ENCODE results near the gene ABCF3.

The ABCF3 gene

GRCh38 chr3:184183679-184184078, 2.3 kb upstream of the ABCF3 start:
- peaks cover 16 to 18% of the 10 kb centered on the region in 2 donors for H3K4me1 ChIP-seq (ENCODE audit: control insufficient read depth in 2 of 2, insufficient read depth in 2 of 2, low read length in 2 of 2)
- H3K36me3 ChIP-seq (ENCODE audit: control insufficient read depth in 2 of 2, insufficient read depth in 2 of 2, low read length in 2 of 2): peaks cover 48 to 54% of the 10 kb centered on the region in 2 donors
- no peak overlapping the region for H3K9ac ChIP-seq (ENCODE audit: low read depth in 1 of 2, low read length in 2 of 2)
- no peaks in the 10 kb centered on the region for H3K9me3 ChIP-seq (ENCODE audit: control insufficient read depth in 2 of 2, low read length in 2 of 2)
- no peak overlapping the region for H3K4me3 ChIP-seq (ENCODE audit: low read length in 2 of 2)
- no peak overlapping the region for H3K27ac ChIP-seq (ENCODE audit: low read depth in 2 of 2, low read length in 2 of 2)
- no peaks in the 10 kb centered on the region for H3K27me3 ChIP-seq (ENCODE audit: control insufficient read depth in 2 of 2, insufficient read depth in 2 of 2, low read length in 2 of 2)

GRCh38 chr3:184184546-184185230, 1.3 kb upstream of the ABCF3 start:
- peaks cover 50 to 54% of the 10 kb centered on the region in 2 donors for H3K36me3 ChIP-seq (ENCODE audit: control insufficient read depth in 2 of 2, insufficient read depth in 2 of 2, low read length in 2 of 2)
- H3K27ac ChIP-seq (ENCODE audit: low read depth in 2 of 2, low read length in 2 of 2): no peak overlapping the region
- no peaks in the 10 kb centered on the region for H3K9me3 ChIP-seq (ENCODE audit: control insufficient read depth in 2 of 2, low read length in 2 of 2)
- H3K9ac ChIP-seq (ENCODE audit: low read depth in 1 of 2, low read length in 2 of 2): peak overlapping the region in 1 of 2 donors; percentile 71
- H3K27me3 ChIP-seq (ENCODE audit: control insufficient read depth in 2 of 2, insufficient read depth in 2 of 2, low read length in 2 of 2): no peaks in the 10 kb centered on the region
- H3K4me3 ChIP-seq (ENCODE audit: low read length in 2 of 2): no peak overlapping the region
- H3K4me1 ChIP-seq (ENCODE audit: control insufficient read depth in 2 of 2, insufficient read depth in 2 of 2, low read length in 2 of 2): peaks cover 16 to 18% of the 10 kb centered on the region in 2 donors

- Histone ChIP-seq H3K9me3 (ENCODE audit: control insufficient read depth in 2 of 2, low read length in 2 of 2) (no peaks in the 10 kb centered on the region), H3K27ac (ENCODE audit: low read depth in 2 of 2, low read length in 2 of 2) (peak overlapping the region; percentile 61 to 80), H3K27me3 (ENCODE audit: control insufficient read depth in 2 of 2, insufficient read depth in 2 of 2, low read length in 2 of 2) (no peaks in the 10 kb centered on the region), H3K9ac (ENCODE audit: low read depth in 1 of 2, low read length in 2 of 2) (peak overlapping the region; percentile 91 to 96), H3K4me1 (ENCODE audit: control insufficient read depth in 2 of 2, insufficient read depth in 2 of 2, low read length in 2 of 2) (peaks cover 16 to 18% of the 10 kb centered on the region in 2 donors), H3K36me3 (ENCODE audit: control insufficient read depth in 2 of 2, insufficient read depth in 2 of 2, low read length in 2 of 2) (peaks cover 50 to 54% of the 10 kb centered on the region in 2 donors), H3K4me3 (ENCODE audit: low read length in 2 of 2) (peak overlapping the region; percentile 98 to 99)
Measured at GRCh38 chr3:184185461-184186183, 377 bp upstream of the ABCF3 start.

- no peaks in the 10 kb centered on the region for H3K9me3 ChIP-seq (ENCODE audit: control insufficient read depth in 2 of 2, low read length in 2 of 2)
- peaks cover 43 to 51% of the 10 kb centered on the region in 2 donors for H3K36me3 ChIP-seq (ENCODE audit: control insufficient read depth in 2 of 2, insufficient read depth in 2 of 2, low read length in 2 of 2)
- H3K4me1 ChIP-seq (ENCODE audit: control insufficient read depth in 2 of 2, insufficient read depth in 2 of 2, low read length in 2 of 2): peaks cover 16 to 18% of the 10 kb centered on the region in 2 donors
- H3K27me3 ChIP-seq (ENCODE audit: control insufficient read depth in 2 of 2, insufficient read depth in 2 of 2, low read length in 2 of 2): no peaks in the 10 kb centered on the region
- peak overlapping the region; percentile 91 to 96 for H3K9ac ChIP-seq (ENCODE audit: low read depth in 1 of 2, low read length in 2 of 2)
- H3K27ac ChIP-seq (ENCODE audit: low read depth in 2 of 2, low read length in 2 of 2): no peak overlapping the region
- peak overlapping the region; percentile 98 to 99 for H3K4me3 ChIP-seq (ENCODE audit: low read length in 2 of 2)
Measured at GRCh38 chr3:184186902-184187207, 856 bp downstream of the ABCF3 start.

- H3K36me3 ChIP-seq (ENCODE audit: control insufficient read depth in 2 of 2, insufficient read depth in 2 of 2, low read length in 2 of 2): peaks cover 45 to 49% of the 10 kb centered on the region in 2 donors
- no peak overlapping the region for H3K4me3 ChIP-seq (ENCODE audit: low read length in 2 of 2)
- no peaks in the 10 kb centered on the region for H3K27me3 ChIP-seq (ENCODE audit: control insufficient read depth in 2 of 2, insufficient read depth in 2 of 2, low read length in 2 of 2)
- no peak overlapping the region for H3K9ac ChIP-seq (ENCODE audit: low read depth in 1 of 2, low read length in 2 of 2)
- no peaks in the 10 kb centered on the region for H3K9me3 ChIP-seq (ENCODE audit: control insufficient read depth in 2 of 2, low read length in 2 of 2)
- H3K4me1 ChIP-seq (ENCODE audit: control insufficient read depth in 2 of 2, insufficient read depth in 2 of 2, low read length in 2 of 2): peaks cover 16 to 18% of the 10 kb centered on the region in 2 donors
- H3K27ac ChIP-seq (ENCODE audit: low read depth in 2 of 2, low read length in 2 of 2): no peak overlapping the region
Measured at GRCh38 chr3:184188080-184188479, 2.1 kb downstream of the ABCF3 start.

- Histone ChIP-seq H3K4me1 (ENCODE audit: control insufficient read depth in 2 of 2, insufficient read depth in 2 of 2, low read length in 2 of 2) (peaks cover 16 to 18% of the 10 kb centered on the region in 2 donors), H3K27me3 (ENCODE audit: control insufficient read depth in 2 of 2, insufficient read depth in 2 of 2, low read length in 2 of 2) (no peaks in the 10 kb centered on the region), H3K27ac (ENCODE audit: low read depth in 2 of 2, low read length in 2 of 2) (no peak overlapping the region), H3K9me3 (ENCODE audit: control insufficient read depth in 2 of 2, low read length in 2 of 2) (no peaks in the 10 kb centered on the region), H3K4me3 (ENCODE audit: low read length in 2 of 2) (no peak overlapping the region), H3K36me3 (ENCODE audit: control insufficient read depth in 2 of 2, insufficient read depth in 2 of 2, low read length in 2 of 2) (peaks cover 55 to 56% of the 10 kb centered on the region in 2 donors), H3K9ac (ENCODE audit: low read depth in 1 of 2, low read length in 2 of 2) (no peak overlapping the region)
Measured at GRCh38 chr3:184189421-184189820, 3.4 kb downstream of the ABCF3 start.

GRCh38 chr3:184192889-184193288, 6.9 kb downstream of the ABCF3 start:
- peaks cover 66 to 71% of the 10 kb centered on the region in 2 donors for H3K36me3 ChIP-seq (ENCODE audit: control insufficient read depth in 2 of 2, insufficient read depth in 2 of 2, low read length in 2 of 2)
- H3K27ac ChIP-seq (ENCODE audit: low read depth in 2 of 2, low read length in 2 of 2): no peak overlapping the region
- no peaks in the 10 kb centered on the region for H3K9me3 ChIP-seq (ENCODE audit: control insufficient read depth in 2 of 2, low read length in 2 of 2)
- H3K27me3 ChIP-seq (ENCODE audit: control insufficient read depth in 2 of 2, insufficient read depth in 2 of 2, low read length in 2 of 2): no peaks in the 10 kb centered on the region
- no peaks in the 10 kb centered on the region for H3K4me1 ChIP-seq (ENCODE audit: control insufficient read depth in 2 of 2, insufficient read depth in 2 of 2, low read length in 2 of 2)
- no peak overlapping the region for H3K4me3 ChIP-seq (ENCODE audit: low read length in 2 of 2)
- H3K9ac ChIP-seq (ENCODE audit: low read depth in 1 of 2, low read length in 2 of 2): no peak overlapping the region

GRCh38 chr3:184193991-184194539, 8.1 kb downstream of the ABCF3 start:
- Histone ChIP-seq H3K4me1 (ENCODE audit: control insufficient read depth in 2 of 2, insufficient read depth in 2 of 2, low read length in 2 of 2) (no peaks in the 10 kb centered on the region), H3K4me3 (ENCODE audit: low read length in 2 of 2) (no peak overlapping the region), H3K9ac (ENCODE audit: low read depth in 1 of 2, low read length in 2 of 2) (no peak overlapping the region), H3K9me3 (ENCODE audit: control insufficient read depth in 2 of 2, low read length in 2 of 2) (no peaks in the 10 kb centered on the region), H3K27ac (ENCODE audit: low read depth in 2 of 2, low read length in 2 of 2) (no peak overlapping the region), H3K27me3 (ENCODE audit: control insufficient read depth in 2 of 2, insufficient read depth in 2 of 2, low read length in 2 of 2) (no peaks in the 10 kb centered on the region), H3K36me3 (ENCODE audit: control insufficient read depth in 2 of 2, insufficient read depth in 2 of 2, low read length in 2 of 2) (peaks cover 57 to 63% of the 10 kb centered on the region in 2 donors)

- H3K36me3 ChIP-seq (ENCODE audit: control insufficient read depth in 2 of 2, insufficient read depth in 2 of 2, low read length in 2 of 2): peaks cover 37 to 38% of the 10 kb centered on the region in 2 donors
- no peak overlapping the region for H3K4me3 ChIP-seq (ENCODE audit: low read length in 2 of 2)
- no peaks in the 10 kb centered on the region for H3K4me1 ChIP-seq (ENCODE audit: control insufficient read depth in 2 of 2, insufficient read depth in 2 of 2, low read length in 2 of 2)
- no peaks in the 10 kb centered on the region for H3K9me3 ChIP-seq (ENCODE audit: control insufficient read depth in 2 of 2, low read length in 2 of 2)
- no peaks in the 10 kb centered on the region for H3K27me3 ChIP-seq (ENCODE audit: control insufficient read depth in 2 of 2, insufficient read depth in 2 of 2, low read length in 2 of 2)
- no peak overlapping the region for H3K27ac ChIP-seq (ENCODE audit: low read depth in 2 of 2, low read length in 2 of 2)
- no peak overlapping the region for H3K9ac ChIP-seq (ENCODE audit: low read depth in 1 of 2, low read length in 2 of 2)
Measured at GRCh38 chr3:184196536-184196935, 10.5 kb downstream of the ABCF3 start.

- Histone ChIP-seq H3K9me3 (ENCODE audit: control insufficient read depth in 2 of 2, low read length in 2 of 2) (no peaks in the 10 kb centered on the region), H3K9ac (ENCODE audit: low read depth in 1 of 2, low read length in 2 of 2) (no peak overlapping the region), H3K4me1 (ENCODE audit: control insufficient read depth in 2 of 2, insufficient read depth in 2 of 2, low read length in 2 of 2) (no peaks in the 10 kb centered on the region), H3K4me3 (ENCODE audit: low read length in 2 of 2) (no peak overlapping the region), H3K27me3 (ENCODE audit: control insufficient read depth in 2 of 2, insufficient read depth in 2 of 2, low read length in 2 of 2) (no peaks in the 10 kb centered on the region), H3K27ac (ENCODE audit: low read depth in 2 of 2, low read length in 2 of 2) (no peak overlapping the region), H3K36me3 (ENCODE audit: control insufficient read depth in 2 of 2, insufficient read depth in 2 of 2, low read length in 2 of 2) (peaks cover 20 to 24% of the 10 kb centered on the region in 2 donors)
Measured at GRCh38 chr3:184198509-184198908, 12.5 kb downstream of the ABCF3 start.
